Measurements from ENCODE around the gene DBT. TPM values are rescaled to one million over a fixed set of nuclear protein-coding genes. Genes with fewer than 3 reads are reported as not detected.

DBT gene
- total RNA-seq, 2 experiments from 2014 or later: 3.3 to 11.4 TPM

- Histone ChIP-seq H2AFZ (ENCODE audit: low read length) (no peak overlapping the region), H3K4me3 (ENCODE audit: low read depth, low read length, poor library complexity, severe bottlenecking) (no peak overlapping the region), H4K20me1 (ENCODE audit: insufficient read depth, low read length) (no peaks in the 10 kb centered on the region), H3K4me2 (ENCODE audit: low read length) (no peak overlapping the region), H3K4me1 (ENCODE audit: insufficient read depth, low read length, poor library complexity, severe bottlenecking) (no peaks in the 10 kb centered on the region), H3K27ac (ENCODE audit: low read depth, low read length, poor library complexity, severe bottlenecking) (no peak overlapping the region), H3K9me3 (ENCODE audit: low read length) (no peaks in the 10 kb centered on the region), H3K9me2 (ENCODE audit: insufficient read depth, low read length) (no peaks in the 10 kb centered on the region), H3K36me3 (ENCODE audit: insufficient read depth, low read length) (peaks cover 83% of the 10 kb centered on the region), H3K79me2 (ENCODE audit: insufficient read depth, low read depth, low read length) (no peaks in the 10 kb centered on the region)
- POLR2A ChIA-PET: no interaction called here
- no peak for TF ChIP-seq EZH2phosphoT487 (IDR thresholded peaks at IDR 0.05; ENCODE audit: borderline replicate concordance, low read depth, low read length)
- intact Hi-C loops (cut with micrococcal nuclease; ENCODE audit: unreplicated experiment): no loop called here
- CTCF ChIA-PET (ENCODE audit: unreplicated experiment): no interaction called here
- BruUV-seq (replicated peaks): no TSS peak
- DNase-seq (ENCODE audit: low spot score): no peak
Observed at GRCh38 chr1:100231721-100232120, 17.9 kb downstream of the DBT start.

GRCh38 chr1:100230765-100231164, 18.9 kb downstream of the DBT start:
- H3K4me1 ChIP-seq (ENCODE audit: insufficient read depth, low read length, poor library complexity, severe bottlenecking): no peaks in the 10 kb centered on the region
- no peak overlapping the region for H2AFZ ChIP-seq (ENCODE audit: low read length)
- no peak overlapping the region for H3K27ac ChIP-seq (ENCODE audit: low read depth, low read length, poor library complexity, severe bottlenecking)
- H4K20me1 ChIP-seq (ENCODE audit: insufficient read depth, low read length): no peaks in the 10 kb centered on the region
- no TSS peak for BruUV-seq (replicated peaks)
- ChIA-PET CTCF (ENCODE audit: unreplicated experiment) (no interaction called here), POLR2A (no interaction called here)
- no peaks in the 10 kb centered on the region for H3K79me2 ChIP-seq (ENCODE audit: insufficient read depth, low read depth, low read length)
- intact Hi-C loops (cut with micrococcal nuclease; ENCODE audit: unreplicated experiment): no loop called here
- H3K9me3 ChIP-seq (ENCODE audit: low read length): no peaks in the 10 kb centered on the region
- no peak for DNase-seq (ENCODE audit: low spot score)
- no peaks in the 10 kb centered on the region for H3K9me2 ChIP-seq (ENCODE audit: insufficient read depth, low read length)
- no peak overlapping the region for H3K4me3 ChIP-seq (ENCODE audit: low read depth, low read length, poor library complexity, severe bottlenecking)
- TF ChIP-seq, protein P1, sequence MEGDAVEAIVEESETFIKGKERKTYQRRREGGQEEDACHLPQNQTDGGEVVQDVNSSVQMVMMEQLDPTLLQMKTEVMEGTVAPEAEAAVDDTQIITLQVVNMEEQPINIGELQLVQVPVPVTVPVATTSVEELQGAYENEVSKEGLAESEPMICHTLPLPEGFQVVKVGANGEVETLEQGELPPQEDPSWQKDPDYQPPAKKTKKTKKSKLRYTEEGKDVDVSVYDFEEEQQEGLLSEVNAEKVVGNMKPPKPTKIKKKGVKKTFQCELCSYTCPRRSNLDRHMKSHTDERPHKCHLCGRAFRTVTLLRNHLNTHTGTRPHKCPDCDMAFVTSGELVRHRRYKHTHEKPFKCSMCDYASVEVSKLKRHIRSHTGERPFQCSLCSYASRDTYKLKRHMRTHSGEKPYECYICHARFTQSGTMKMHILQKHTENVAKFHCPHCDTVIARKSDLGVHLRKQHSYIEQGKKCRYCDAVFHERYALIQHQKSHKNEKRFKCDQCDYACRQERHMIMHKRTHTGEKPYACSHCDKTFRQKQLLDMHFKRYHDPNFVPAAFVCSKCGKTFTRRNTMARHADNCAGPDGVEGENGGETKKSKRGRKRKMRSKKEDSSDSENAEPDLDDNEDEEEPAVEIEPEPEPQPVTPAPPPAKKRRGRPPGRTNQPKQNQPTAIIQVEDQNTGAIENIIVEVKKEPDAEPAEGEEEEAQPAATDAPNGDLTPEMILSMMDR (conservative IDR thresholded peaks at IDR 0.05; ENCODE audit: low read length): no peak
- H3K36me3 ChIP-seq (ENCODE audit: insufficient read depth, low read length): peaks cover 81% of the 10 kb centered on the region
- no peak overlapping the region for H3K4me2 ChIP-seq (ENCODE audit: low read length)

- Histone ChIP-seq H3K4me3 (ENCODE audit: low read depth, low read length, poor library complexity, severe bottlenecking) (no peak overlapping the region), H3K4me2 (ENCODE audit: low read length) (no peak overlapping the region), H3K36me3 (ENCODE audit: insufficient read depth, low read length) (peaks cover 78% of the 10 kb centered on the region), H3K27ac (ENCODE audit: low read depth, low read length, poor library complexity, severe bottlenecking) (no peak overlapping the region), H4K20me1 (ENCODE audit: insufficient read depth, low read length) (no peaks in the 10 kb centered on the region), H2AFZ (ENCODE audit: low read length) (no peak overlapping the region), H3K9me2 (ENCODE audit: insufficient read depth, low read length) (no peaks in the 10 kb centered on the region), H3K4me1 (ENCODE audit: insufficient read depth, low read length, poor library complexity, severe bottlenecking) (no peaks in the 10 kb centered on the region), H3K79me2 (ENCODE audit: insufficient read depth, low read depth, low read length) (no peaks in the 10 kb centered on the region), H3K9me3 (ENCODE audit: low read length) (no peaks in the 10 kb centered on the region)
- CTCF ChIA-PET (ENCODE audit: unreplicated experiment): no interaction called here
- DNase-seq (ENCODE audit: low spot score): no peak
- no peak for TF ChIP-seq EZH2phosphoT487 (IDR thresholded peaks at IDR 0.05; ENCODE audit: borderline replicate concordance, low read depth, low read length)
- TF ChIP-seq, protein P1 (conservative IDR thresholded peaks at IDR 0.05; ENCODE audit: low read length): no peak
- POLR2A ChIA-PET: no interaction called here
- intact Hi-C loops (cut with micrococcal nuclease; ENCODE audit: unreplicated experiment): no loop called here
- TSS peak; percentile 46 for BruUV-seq (replicated peaks)
Observed at GRCh38 chr1:100229681-100230443, 19.8 kb downstream of the DBT start.

Data from OCI-LY7 (cell line).